ENCODE data around the gene P4HA1. TPM values are rescaled to one million over a fixed set of nuclear protein-coding genes. Genes with fewer than 3 reads are reported as not detected.

The P4HA1 gene
- total and polyA plus RNA-seq, 9 of the 15 experiments (the other 6 are each of a cell fraction or from before 2014, with no cell fraction given) = 20.2 to 177 (median 28.6) TPM

DNA sequence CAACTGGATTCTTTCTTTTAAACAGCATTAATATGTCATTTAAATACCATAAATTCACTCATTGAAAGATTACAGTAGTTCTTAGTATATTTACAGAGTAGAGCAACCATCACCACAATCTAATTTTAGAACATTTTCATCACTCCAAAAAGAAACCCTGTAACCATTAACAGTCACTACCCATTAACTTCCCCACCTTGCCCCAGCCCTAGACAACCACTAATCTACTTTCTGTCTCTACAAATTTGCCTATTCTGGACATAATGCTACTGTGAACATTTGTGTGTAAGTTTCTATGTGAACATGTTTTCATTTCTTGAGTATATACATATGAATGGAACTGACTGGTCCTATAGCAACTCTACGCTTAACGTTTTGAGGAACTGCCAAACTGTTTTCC, 42.4 kb downstream of the P4HA1 start:
- in situ Hi-C loops (cut with MboI) (no loop called here), intact Hi-C loops (cut with micrococcal nuclease) (no loop called here)
- WGBS (ENCODE audit: insufficient coverage, low coverage, missing lambda C conversion rate) = 75% methylated on average over 2 of the region's 2 CpGs
- no peaks in the 10 kb centered on the region for H3K27me3 ChIP-seq (ENCODE audit: control insufficient read depth in 2 of 2, insufficient read depth in 2 of 2, low read length in 2 of 2)
- ATAC-seq = no peak
- FAIRE-seq = no peak
- no peak overlapping the region for H2AFZ ChIP-seq (ENCODE audit: low read depth, low read length)
- ChIA-PET POLR2A (interaction anchor here (0.6 kb wide), 1 partner anchor 344 kb away, joined by 3 read pairs; no protein-coding TSS in a partner anchor), CTCF (ENCODE audit: low intra/inter-chr PET ratio) (no interaction called here)
- H4K20me1 ChIP-seq (replicated peaks; ENCODE audit: control insufficient read depth, insufficient read depth, low read length) = no peaks in the 10 kb centered on the region
- no peak overlapping the region for H3K4me3 ChIP-seq
- no TSS peak for BruUV-seq (replicated peaks)
- no peaks in the 10 kb centered on the region for H3K9me1 ChIP-seq (ENCODE audit: control insufficient read depth, insufficient read depth, low read length)
- H3K27ac ChIP-seq (ENCODE audit: extremely low read depth, low read depth, low read length) = no peak overlapping the region
- no peaks in the 10 kb centered on the region for H3K4me1 ChIP-seq (replicated peaks in 1 of 2; ENCODE audit: control insufficient read depth in 2 of 2, insufficient read depth in 2 of 2, low read length in 2 of 2)
- H3K79me2 ChIP-seq (ENCODE audit: control insufficient read depth, insufficient read depth, low read length) = no peaks in the 10 kb centered on the region
- no peak overlapping the region for H3K4me2 ChIP-seq (ENCODE audit: insufficient read depth, low read length)
- H3K9ac ChIP-seq (ENCODE audit: insufficient read depth in 1 of 2, low read depth in 2 of 2, low read length in 2 of 2) = no peak overlapping the region
- no peaks in the 10 kb centered on the region for H3K9me3 ChIP-seq (replicated peaks; ENCODE audit: control insufficient read depth, insufficient read depth, low read depth, low read length)
- no peak for DNase-seq (ENCODE audit: extremely low read depth in 1 of 4, low spot score in 3 of 4)
- H3K36me3 ChIP-seq (ENCODE audit: control insufficient read depth, insufficient read depth, low read length) = peaks cover 53% of the 10 kb centered on the region
- TF ChIP-seq NFRKB (IDR thresholded peaks at IDR 0.05; ENCODE audit: low read depth) (no peak), MBD2 (IDR thresholded peaks at IDR 0.05; ENCODE audit: borderline replicate concordance, low read depth) (no peak), ZNF197 (CRISPR knock-in tag; IDR thresholded peaks at IDR 0.05; ENCODE audit: low read depth) (no peak), FUS (optimal IDR thresholded peaks at IDR 0.05; ENCODE audit: low read depth, low read length) (no peak), ZNF76 (CRISPR knock-in tag; IDR thresholded peaks at IDR 0.05; ENCODE audit: borderline replicate concordance) (no peak), KDM2B (CRISPR knock-in tag; IDR thresholded peaks at IDR 0.05) (no peak), ZNF274 (IDR thresholded peaks at IDR 0.05; ENCODE audit: borderline replicate concordance, low read depth, low read length) (no peak), MAZ (CRISPR knock-in tag; conservative IDR thresholded peaks at IDR 0.05 in 1 of 2, IDR thresholded peaks at IDR 0.05 in 1 of 2) (no peak), NCOA1 (IDR thresholded peaks at IDR 0.05; ENCODE audit: low read depth) (no peak), ZNF717 (CRISPR knock-in tag; IDR thresholded peaks at IDR 0.05) (no peak), ZNF143 (CRISPR knock-in tag; IDR thresholded peaks at IDR 0.05) (no peak), LCOR (CRISPR knock-in tag; IDR thresholded peaks at IDR 0.05) (no peak)
- TF ChIP-seq, protein P1, sequence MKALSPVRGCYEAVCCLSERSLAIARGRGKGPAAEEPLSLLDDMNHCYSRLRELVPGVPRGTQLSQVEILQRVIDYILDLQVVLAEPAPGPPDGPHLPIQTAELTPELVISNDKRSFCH (CRISPR knock-in tag; IDR thresholded peaks at IDR 0.05) = no peak
- TF ChIP-seq, protein P1 (tag; IDR thresholded peaks at IDR 0.05) = no peak
- TF ChIP-seq, protein P2, sequence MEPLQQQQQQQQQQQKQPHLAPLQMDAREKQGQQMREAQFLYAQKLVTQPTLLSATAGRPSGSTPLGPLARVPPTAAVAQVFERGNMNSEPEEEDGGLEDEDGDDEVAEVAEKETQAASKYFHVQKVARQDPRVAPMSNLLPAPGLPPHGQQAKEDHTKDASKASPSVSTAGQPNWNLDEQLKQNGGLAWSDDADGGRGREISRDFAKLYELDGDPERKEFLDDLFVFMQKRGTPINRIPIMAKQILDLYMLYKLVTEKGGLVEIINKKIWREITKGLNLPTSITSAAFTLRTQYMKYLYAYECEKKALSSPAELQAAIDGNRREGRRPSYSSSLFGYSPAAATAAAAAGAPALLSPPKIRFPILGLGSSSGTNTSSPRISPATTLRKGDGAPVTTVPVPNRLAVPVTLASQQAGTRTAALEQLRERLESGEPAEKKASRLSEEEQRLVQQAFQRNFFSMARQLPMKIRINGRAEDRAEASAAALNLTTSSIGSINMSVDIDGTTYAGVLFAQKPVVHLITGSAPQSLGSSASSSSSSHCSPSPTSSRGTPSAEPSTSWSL (CRISPR knock-in tag; IDR thresholded peaks at IDR 0.05; ENCODE audit: borderline replicate concordance) = no peak
- TF ChIP-seq, protein P3, sequence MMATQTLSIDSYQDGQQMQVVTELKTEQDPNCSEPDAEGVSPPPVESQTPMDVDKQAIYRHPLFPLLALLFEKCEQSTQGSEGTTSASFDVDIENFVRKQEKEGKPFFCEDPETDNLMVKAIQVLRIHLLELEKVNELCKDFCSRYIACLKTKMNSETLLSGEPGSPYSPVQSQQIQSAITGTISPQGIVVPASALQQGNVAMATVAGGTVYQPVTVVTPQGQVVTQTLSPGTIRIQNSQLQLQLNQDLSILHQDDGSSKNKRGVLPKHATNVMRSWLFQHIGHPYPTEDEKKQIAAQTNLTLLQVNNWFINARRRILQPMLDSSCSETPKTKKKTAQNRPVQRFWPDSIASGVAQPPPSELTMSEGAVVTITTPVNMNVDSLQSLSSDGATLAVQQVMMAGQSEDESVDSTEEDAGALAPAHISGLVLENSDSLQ (IDR thresholded peaks at IDR 0.05) = no peak
- TF ChIP-seq, protein P4, sequence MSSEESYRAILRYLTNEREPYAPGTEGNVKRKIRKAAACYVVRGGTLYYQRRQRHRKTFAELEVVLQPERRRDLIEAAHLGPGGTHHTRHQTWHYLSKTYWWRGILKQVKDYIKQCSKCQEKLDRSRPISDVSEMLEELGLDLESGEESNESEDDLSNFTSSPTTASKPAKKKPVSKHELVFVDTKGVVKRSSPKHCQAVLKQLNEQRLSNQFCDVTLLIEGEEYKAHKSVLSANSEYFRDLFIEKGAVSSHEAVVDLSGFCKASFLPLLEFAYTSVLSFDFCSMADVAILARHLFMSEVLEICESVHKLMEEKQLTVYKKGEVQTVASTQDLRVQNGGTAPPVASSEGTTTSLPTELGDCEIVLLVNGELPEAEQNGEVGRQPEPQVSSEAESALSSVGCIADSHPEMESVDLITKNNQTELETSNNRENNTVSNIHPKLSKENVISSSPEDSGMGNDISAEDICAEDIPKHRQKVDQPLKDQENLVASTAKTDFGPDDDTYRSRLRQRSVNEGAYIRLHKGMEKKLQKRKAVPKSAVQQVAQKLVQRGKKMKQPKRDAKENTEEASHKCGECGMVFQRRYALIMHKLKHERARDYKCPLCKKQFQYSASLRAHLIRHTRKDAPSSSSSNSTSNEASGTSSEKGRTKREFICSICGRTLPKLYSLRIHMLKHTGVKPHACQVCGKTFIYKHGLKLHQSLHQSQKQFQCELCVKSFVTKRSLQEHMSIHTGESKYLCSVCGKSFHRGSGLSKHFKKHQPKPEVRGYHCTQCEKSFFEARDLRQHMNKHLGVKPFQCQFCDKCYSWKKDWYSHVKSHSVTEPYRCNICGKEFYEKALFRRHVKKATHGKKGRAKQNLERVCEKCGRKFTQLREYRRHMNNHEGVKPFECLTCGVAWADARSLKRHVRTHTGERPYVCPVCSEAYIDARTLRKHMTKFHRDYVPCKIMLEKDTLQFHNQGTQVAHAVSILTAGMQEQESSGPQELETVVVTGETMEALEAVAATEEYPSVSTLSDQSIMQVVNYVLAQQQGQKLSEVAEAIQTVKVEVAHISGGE (CRISPR knock-in tag; IDR thresholded peaks at IDR 0.05) = no peak
